HCT116 (cell line): ENCODE results near the gene CA10. TPM values are rescaled to one million over a fixed set of nuclear protein-coding genes. Genes with fewer than 3 reads are reported as not detected.

ENCODE experiments used
- ATAC-seq: fragments of 200-7000 bp; cut with Tn5 transposase; 2 replicates; pipeline ENCODE4 v1.9.1; 2020; ENCODE audit warnings: mild to moderate bottlenecking, moderate library complexity
- BruUV-seq: library from RNA; stranded (reverse); fragments of 400-500 nt; replicated peaks from 2 replicates; lab custom pipeline; 2021; lab: Mats Ljungman, UMichigan
- CTCF ChIA-PET: fragments of 300-600 bp; sonication (Branson Sonifier 250); formaldehyde crosslinking; loops from one replicate; lab custom pipeline; 2021; ENCODE audit warnings: antibody characterized with exemption; lab: Charles Lee
- POLR2A ChIA-PET: fragments of 300-600, 350-600 bp; sonication (Branson Sonifier 250); formaldehyde crosslinking; loops from one replicate; lab custom pipeline; 2021; ENCODE audit warnings: antibody characterized with exemption; lab: Charles Lee
- RAD21 ChIA-PET, 2 experiments: fragments of 300-600 bp; sonication (Branson Sonifier 250); formaldehyde crosslinking; loops; one replicate each; lab custom pipeline; 2023; ENCODE audit warnings: low total read pairs in 2 of 2; ENCODE audit not compliant: uncharacterized antibody in 2 of 2, unreplicated experiment in 2 of 2, low non-redundant PET in 1 of 2; lab: Charles Lee
- DNase-seq: peaks from one replicate; pipeline ENCODE4 v3.0.0-alpha.2; 2010; ENCODE audit warnings: low read depth, low spot score
- H2AFZ ChIP-seq: fragments of 200-600 bp; shearing (Covaris generic), sonication (generic); 2 replicates; pipeline ENCODE4 v1.6.1; 2017; ENCODE audit warnings: low read depth, mixed run types, mixed read lengths, antibody characterized with exemption, low read length; ENCODE audit not compliant: poor library complexity, severe bottlenecking
- H3K27ac ChIP-seq: 2 replicates; pipeline ENCODE4 v1.5.1; 2012; ENCODE audit warnings: low read depth, low read length
- H3K27me3 ChIP-seq: fragments of 200-600 bp; sonication (generic); 2 replicates; pipeline ENCODE4 v1.6.1; 2016; ENCODE audit warnings: mixed run types, low read length, mixed read lengths; ENCODE audit not compliant: insufficient read depth
- H3K36me3 ChIP-seq, 2 experiments: fragments of 200-500 bp in 1 of 2; fragments of 200-600 bp in 1 of 2; sonication (Bioruptor generic) in 1 of 2; sonication (generic) in 1 of 2; 2 replicates each; pipeline versions ENCODE4 v1.5.1 to v1.6.1; 2014 to 2016; ENCODE audit warnings: low read length in 2 of 2, inconsistent platforms in 1 of 2, mixed read lengths in 1 of 2, mixed run types in 1 of 2; ENCODE audit not compliant: insufficient read depth in 2 of 2, control insufficient read depth in 1 of 2
- H3K4me1 ChIP-seq, 2 experiments: fragments of 200-600 bp in 1 of 2; sonication (generic) in 1 of 2; 2 replicates each; pipeline versions ENCODE4 v1.5.1 to v1.6.1; 2012 to 2017; ENCODE audit warnings: low read length in 2 of 2, inconsistent platforms in 1 of 2, mild to moderate bottlenecking in 1 of 2, mixed read lengths in 1 of 2, mixed run types in 1 of 2, moderate library complexity in 1 of 2; ENCODE audit not compliant: insufficient read depth in 2 of 2, control insufficient read depth in 1 of 2
- H3K4me2 ChIP-seq: fragments of 200-600 bp; sonication (generic); 2 replicates; pipeline ENCODE4 v1.6.1; 2017; ENCODE audit warnings: mixed run types, low read length, mixed read lengths
- H3K4me3 ChIP-seq, 2 experiments: fragments of 200-600 bp in 1 of 2; sonication (generic) in 1 of 2; replicated peaks in 1 of 2; 2 replicates each; pipeline ENCODE4 v1.5.1; 2011 to 2016; ENCODE audit warnings: low read length in 2 of 2, control low read depth in 1 of 2, low read depth in 1 of 2, mild to moderate bottlenecking in 1 of 2, mixed read lengths in 1 of 2, mixed run types in 1 of 2
- H3K79me2 ChIP-seq: fragments of 200-600 bp; sonication (generic); 2 replicates; pipeline ENCODE4 v1.6.1; 2017; ENCODE audit warnings: mild to moderate bottlenecking, mixed run types, low read length, moderate library complexity, mixed read lengths; ENCODE audit not compliant: insufficient read depth
- H3K9ac ChIP-seq: fragments of 200-600 bp; sonication (generic); 2 replicates; pipeline ENCODE4 v1.6.1; 2016; ENCODE audit warnings: low read length, mixed read lengths
- H3K9me2 ChIP-seq: fragments of 200-600 bp; sonication (generic), shearing (Covaris generic); 2 replicates; pipeline ENCODE4 v1.6.1; 2017; ENCODE audit warnings: mixed run types, mild to moderate bottlenecking, moderate library complexity; ENCODE audit not compliant: insufficient read depth
- H3K9me3 ChIP-seq, 2 experiments: fragments of 200-500 bp in 1 of 2; fragments of 200-600 bp in 1 of 2; sonication (Bioruptor generic) in 1 of 2; sonication (generic) in 1 of 2; 2 replicates each; pipeline ENCODE4 v1.6.1; 2014 to 2017; ENCODE audit warnings: low read length in 2 of 2, mixed read lengths in 2 of 2, inconsistent platforms in 1 of 2, low read depth in 1 of 2, mild to moderate bottlenecking in 1 of 2, mixed run types in 1 of 2, moderate library complexity in 1 of 2; ENCODE audit not compliant: control insufficient read depth in 1 of 2, insufficient read depth in 1 of 2
- H4K20me1 ChIP-seq: fragments of 200-600 bp; sonication (generic), shearing (Covaris generic); 2 replicates; pipeline ENCODE4 v1.6.1; 2017; ENCODE audit warnings: mixed run types, mild to moderate bottlenecking, moderate library complexity; ENCODE audit not compliant: insufficient read depth
- CBX3 ChIP-seq: IDR thresholded peaks from 2 replicates; pipeline ENCODE4 v1.6.1; 2012; ENCODE audit warnings: low read depth
- CEBPB ChIP-seq: IDR thresholded peaks from 2 replicates; pipeline ENCODE4 v1.6.1; 2012; ENCODE audit warnings: low read depth
- FOSL1 ChIP-seq: IDR thresholded peaks from 2 replicates; pipeline ENCODE4 v1.6.1; 2012; ENCODE audit warnings: low read depth
- JUND ChIP-seq: IDR thresholded peaks from 2 replicates; pipeline ENCODE4 v1.6.1; 2012
- POLR2AphosphoS5 ChIP-seq: IDR thresholded peaks from 2 replicates; pipeline ENCODE4 v1.6.1; 2011; ENCODE audit warnings: mild to moderate bottlenecking, low read depth, low read length, moderate library complexity
- RAD21 ChIP-seq: IDR thresholded peaks from 2 replicates; pipeline ENCODE4 v1.6.1; 2012; ENCODE audit warnings: low read depth, mild to moderate bottlenecking
- SIN3A ChIP-seq: IDR thresholded peaks from 2 replicates; pipeline ENCODE4 v1.6.1; 2012; ENCODE audit warnings: low read depth
- SP1 ChIP-seq: IDR thresholded peaks from 2 replicates; pipeline ENCODE4 v1.6.1; 2012; ENCODE audit warnings: low read depth
- SRF ChIP-seq: IDR thresholded peaks from 2 replicates; pipeline ENCODE4 v1.6.1; 2012; ENCODE audit warnings: low read depth
- intact Hi-C: fragments of 100-400 bp; cut with micrococcal nuclease; formaldehyde crosslinking; loops from 2 replicates; pipeline ENCODE4 v1.10.0; 2022
- total RNA-seq: library from RNA; stranded (reverse); gene quantifications from one replicate; pipeline ENCODE4 v1.2.1, GENCODE V29; 2021; ENCODE audit not compliant: unreplicated experiment
- TF ChIP-seq, protein P1 (sequence below), 3 experiments: fragments of 200-600 bp in 1 of 3; sonication (generic) in 1 of 3; IDR thresholded peaks in 2 of 3; conservative IDR thresholded peaks in 1 of 3; 2 replicates each; pipeline ENCODE4 v1.5.1; 2012 to 2017; ENCODE audit warnings: low read depth in 2 of 3, low read length in 2 of 3, antibody characterized with exemption in 1 of 3, borderline replicate concordance in 1 of 3, control low read depth in 1 of 3, mild to moderate bottlenecking in 1 of 3, mixed read lengths in 1 of 3, mixed run types in 1 of 3, moderate library complexity in 1 of 3; ENCODE audit not compliant: insufficient read depth in 1 of 3
- TF ChIP-seq, protein P2 (sequence below): IDR thresholded peaks from 2 replicates; pipeline ENCODE4 v1.6.1; 2012
- TF ChIP-seq, protein P3 (sequence below): IDR thresholded peaks from 2 replicates; pipeline ENCODE4 v1.6.1; 2011; ENCODE audit warnings: mild to moderate bottlenecking, low read length, moderate library complexity; ENCODE audit not compliant: insufficient replicate concordance; ENCODE audit errors: extremely low read depth

CA10 gene
- total RNA-seq, 1 experiment from 2014 or later: not detected

DNA sequence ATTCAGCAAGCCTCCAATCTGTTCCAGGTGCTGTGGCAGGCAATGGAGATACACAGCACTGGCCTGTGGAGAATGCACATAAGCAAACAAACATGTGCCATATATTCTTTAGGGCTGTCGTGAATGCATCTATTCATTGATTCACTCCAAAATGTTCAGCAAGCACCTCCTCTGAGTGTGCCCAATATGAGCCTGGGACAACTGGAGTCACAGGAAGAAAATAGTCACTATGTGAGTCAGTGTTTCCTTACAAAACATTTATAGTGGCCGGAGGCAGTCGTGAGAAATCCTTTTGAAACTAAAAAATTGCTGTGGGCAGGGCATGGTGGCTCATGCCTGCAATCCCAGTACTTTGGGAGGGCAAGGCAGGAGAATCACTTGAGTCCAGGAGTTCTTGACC is 310.1 kb downstream of the CA10 start (continued):
- TF ChIP-seq, protein P1, sequence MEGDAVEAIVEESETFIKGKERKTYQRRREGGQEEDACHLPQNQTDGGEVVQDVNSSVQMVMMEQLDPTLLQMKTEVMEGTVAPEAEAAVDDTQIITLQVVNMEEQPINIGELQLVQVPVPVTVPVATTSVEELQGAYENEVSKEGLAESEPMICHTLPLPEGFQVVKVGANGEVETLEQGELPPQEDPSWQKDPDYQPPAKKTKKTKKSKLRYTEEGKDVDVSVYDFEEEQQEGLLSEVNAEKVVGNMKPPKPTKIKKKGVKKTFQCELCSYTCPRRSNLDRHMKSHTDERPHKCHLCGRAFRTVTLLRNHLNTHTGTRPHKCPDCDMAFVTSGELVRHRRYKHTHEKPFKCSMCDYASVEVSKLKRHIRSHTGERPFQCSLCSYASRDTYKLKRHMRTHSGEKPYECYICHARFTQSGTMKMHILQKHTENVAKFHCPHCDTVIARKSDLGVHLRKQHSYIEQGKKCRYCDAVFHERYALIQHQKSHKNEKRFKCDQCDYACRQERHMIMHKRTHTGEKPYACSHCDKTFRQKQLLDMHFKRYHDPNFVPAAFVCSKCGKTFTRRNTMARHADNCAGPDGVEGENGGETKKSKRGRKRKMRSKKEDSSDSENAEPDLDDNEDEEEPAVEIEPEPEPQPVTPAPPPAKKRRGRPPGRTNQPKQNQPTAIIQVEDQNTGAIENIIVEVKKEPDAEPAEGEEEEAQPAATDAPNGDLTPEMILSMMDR (IDR thresholded peaks at IDR 0.05 in 2 of 3, conservative IDR thresholded peaks at IDR 0.05 in 1 of 3; ENCODE audit: borderline replicate concordance in 1 of 3, insufficient read depth in 1 of 3, low read depth in 2 of 3, low read length in 2 of 3): no peak
- no peak for TF ChIP-seq SIN3A
- no peak for TF ChIP-seq CEBPB
- TF ChIP-seq, protein P2, sequence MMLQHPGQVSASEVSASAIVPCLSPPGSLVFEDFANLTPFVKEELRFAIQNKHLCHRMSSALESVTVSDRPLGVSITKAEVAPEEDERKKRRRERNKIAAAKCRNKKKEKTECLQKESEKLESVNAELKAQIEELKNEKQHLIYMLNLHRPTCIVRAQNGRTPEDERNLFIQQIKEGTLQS: no peak
- TF ChIP-seq SP1: no peak
- no peak for TF ChIP-seq JUND
- TF ChIP-seq, protein P3, sequence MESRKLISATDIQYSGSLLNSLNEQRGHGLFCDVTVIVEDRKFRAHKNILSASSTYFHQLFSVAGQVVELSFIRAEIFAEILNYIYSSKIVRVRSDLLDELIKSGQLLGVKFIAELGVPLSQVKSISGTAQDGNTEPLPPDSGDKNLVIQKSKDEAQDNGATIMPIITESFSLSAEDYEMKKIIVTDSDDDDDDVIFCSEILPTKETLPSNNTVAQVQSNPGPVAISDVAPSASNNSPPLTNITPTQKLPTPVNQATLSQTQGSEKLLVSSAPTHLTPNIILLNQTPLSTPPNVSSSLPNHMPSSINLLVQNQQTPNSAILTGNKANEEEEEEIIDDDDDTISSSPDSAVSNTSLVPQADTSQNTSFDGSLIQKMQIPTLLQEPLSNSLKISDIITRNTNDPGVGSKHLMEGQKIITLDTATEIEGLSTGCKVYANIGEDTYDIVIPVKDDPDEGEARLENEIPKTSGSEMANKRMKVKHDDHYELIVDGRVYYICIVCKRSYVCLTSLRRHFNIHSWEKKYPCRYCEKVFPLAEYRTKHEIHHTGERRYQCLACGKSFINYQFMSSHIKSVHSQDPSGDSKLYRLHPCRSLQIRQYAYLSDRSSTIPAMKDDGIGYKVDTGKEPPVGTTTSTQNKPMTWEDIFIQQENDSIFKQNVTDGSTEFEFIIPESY: no peak
- TF ChIP-seq SRF: no peak

DNA sequence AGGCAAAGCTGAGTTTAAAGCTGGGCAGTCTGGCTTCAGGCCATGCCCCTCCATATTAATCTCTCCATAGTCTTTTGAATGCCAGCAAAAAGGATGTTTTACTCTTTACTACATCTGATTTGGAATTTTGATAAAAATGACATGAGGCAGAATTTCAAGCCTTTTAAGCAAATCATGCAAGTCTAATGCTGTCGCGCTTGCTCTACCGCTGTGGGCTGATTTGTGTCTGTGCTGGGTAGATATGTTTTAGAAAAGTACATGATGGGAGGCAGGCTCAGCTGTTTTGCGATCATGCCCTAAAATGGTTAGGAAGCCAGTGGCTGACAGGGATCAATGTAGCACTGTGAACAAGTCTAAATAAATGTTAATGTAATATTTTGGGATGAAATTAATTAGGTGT is 311.9 kb downstream of the CA10 start:
- no peak for ATAC-seq
- H3K27ac ChIP-seq: no peak overlapping the region
- no peaks in the 10 kb centered on the region for H3K79me2 ChIP-seq
- H3K9me3 ChIP-seq: no peaks in the 10 kb centered on the region
- H3K36me3 ChIP-seq: no peaks in the 10 kb centered on the region
- ChIA-PET CTCF (no interaction called here), RAD21 (no interaction called here), POLR2A (no interaction called here)
- H3K4me3 ChIP-seq: no peak overlapping the region
- H3K27me3 ChIP-seq: no peaks in the 10 kb centered on the region; the same call in 1 of the 2 replicates
- no peaks in the 10 kb centered on the region for H4K20me1 ChIP-seq
- BruUV-seq: no TSS peak
- H3K9me2 ChIP-seq: no peaks in the 10 kb centered on the region
- no peak overlapping the region for H2AFZ ChIP-seq
- no peak overlapping the region for H3K9ac ChIP-seq
- TF ChIP-seq POLR2AphosphoS5 (no peak), FOSL1 (no peak), SIN3A (no peak), RAD21 (no peak), CBX3 (no peak), SP1 (no peak)
- TF ChIP-seq, protein P1 (IDR thresholded peaks at IDR 0.05 in 2 of 3, conservative IDR thresholded peaks at IDR 0.05 in 1 of 3; ENCODE audit: borderline replicate concordance in 1 of 3, insufficient read depth in 1 of 3, low read depth in 2 of 3, low read length in 2 of 3): no peak
- H3K4me1 ChIP-seq: no peaks in the 10 kb centered on the region
- intact Hi-C loops: no loop called here
- H3K4me2 ChIP-seq: no peak overlapping the region
- no peak for DNase-seq
